HT1080 (cell line): ENCODE measurements around the gene RIMKLA. TPM values are rescaled to one million over a fixed set of nuclear protein-coding genes. Genes with fewer than 3 reads are reported as not detected.

ENCODE experiments used
- DNase-seq: peaks from one replicate; pipeline ENCODE4 v3.0.0-alpha.2; 2015; ENCODE audit warnings: low read depth
- total RNA-seq: library from RNA; depleted of rRNA; stranded (reverse); fragments of >200 nt; shearing (Covaris generic); gene quantifications from 2 replicates; pipeline ENCODE4 v1.2.3, GENCODE V29; 2014

Gene RIMKLA
- total RNA-seq, 1 experiment from 2014 or later = 0.61 TPM

DNA sequence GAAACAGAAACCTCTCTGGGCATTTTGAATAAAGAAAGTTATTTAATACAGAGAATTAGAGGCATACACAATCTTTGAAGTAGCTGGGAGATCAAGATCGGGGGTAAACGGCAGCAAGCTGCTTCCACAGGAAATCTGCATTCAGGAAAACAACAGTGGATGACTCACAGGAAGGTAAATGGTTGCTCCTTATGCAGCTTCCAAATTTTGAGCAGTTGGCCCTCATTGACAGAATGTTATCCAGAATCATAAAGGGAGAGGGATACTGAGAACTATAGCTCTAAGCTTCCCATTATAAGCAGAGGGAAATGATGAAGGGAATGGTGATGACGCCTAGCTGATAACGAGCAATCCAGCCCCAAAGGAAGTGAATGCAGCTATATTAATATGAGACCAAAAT, 46.6 kb downstream of the RIMKLA start:
- peak; percentile 13 for DNase-seq

DNA sequence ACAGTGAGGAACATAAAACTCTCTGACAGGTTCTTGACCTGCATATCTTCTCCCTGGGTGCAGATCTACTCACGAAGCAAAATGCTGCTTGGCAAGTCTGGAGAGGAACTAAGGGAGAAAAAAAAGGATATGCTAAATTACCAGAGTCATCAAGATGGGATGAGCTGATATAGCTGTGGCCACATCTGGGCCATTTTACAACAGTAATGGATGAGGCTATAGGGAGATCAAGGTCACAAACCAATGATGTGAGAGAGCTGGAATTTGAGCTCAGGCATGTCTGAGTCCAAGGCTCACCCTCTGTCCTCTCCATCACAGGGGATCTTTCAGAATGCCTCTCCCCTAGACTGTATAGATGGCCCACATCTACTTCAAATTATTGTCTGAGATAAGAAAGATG, 49.0 kb downstream of the RIMKLA start:
- no peak for DNase-seq

DNA sequence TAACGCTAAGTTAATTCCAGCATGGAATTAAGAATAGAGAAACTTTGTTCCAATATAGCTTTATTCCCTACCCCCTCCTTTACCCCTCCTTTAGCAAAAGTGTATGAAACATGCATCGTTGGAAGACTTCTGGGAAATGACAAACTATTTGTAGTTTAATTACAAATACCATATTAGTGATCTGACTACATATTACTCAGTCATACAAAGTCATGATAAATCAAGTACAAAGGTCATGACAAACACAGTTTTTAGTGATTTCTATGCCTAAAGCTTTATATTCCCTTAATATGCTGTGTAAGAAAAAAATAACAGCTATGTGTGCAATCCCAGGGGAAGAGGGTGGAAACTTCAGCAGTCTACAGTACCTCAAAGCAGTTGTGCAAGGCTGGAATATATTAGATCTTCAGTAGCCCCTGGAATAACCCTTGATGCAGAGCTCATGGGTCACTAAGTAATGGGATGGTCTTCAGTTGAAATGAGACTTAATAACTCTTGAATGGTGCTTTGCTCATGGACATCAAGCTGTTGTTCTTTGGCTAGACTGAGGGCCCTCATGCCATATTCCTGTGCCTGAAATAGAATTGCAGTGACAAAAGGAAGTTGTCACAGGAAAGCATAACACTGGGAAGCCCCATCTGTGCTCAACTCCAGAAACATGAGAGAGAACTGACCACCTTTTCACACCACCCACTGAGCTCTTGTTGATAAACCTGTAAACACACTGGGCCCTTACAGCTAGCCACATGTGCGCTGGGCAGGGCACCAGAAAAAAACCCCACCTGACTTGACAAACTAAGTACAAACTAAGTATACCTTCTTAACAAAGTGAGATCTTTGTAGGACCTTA, 49.9 kb downstream of the RIMKLA start:
- DNase-seq = no peak

DNA sequence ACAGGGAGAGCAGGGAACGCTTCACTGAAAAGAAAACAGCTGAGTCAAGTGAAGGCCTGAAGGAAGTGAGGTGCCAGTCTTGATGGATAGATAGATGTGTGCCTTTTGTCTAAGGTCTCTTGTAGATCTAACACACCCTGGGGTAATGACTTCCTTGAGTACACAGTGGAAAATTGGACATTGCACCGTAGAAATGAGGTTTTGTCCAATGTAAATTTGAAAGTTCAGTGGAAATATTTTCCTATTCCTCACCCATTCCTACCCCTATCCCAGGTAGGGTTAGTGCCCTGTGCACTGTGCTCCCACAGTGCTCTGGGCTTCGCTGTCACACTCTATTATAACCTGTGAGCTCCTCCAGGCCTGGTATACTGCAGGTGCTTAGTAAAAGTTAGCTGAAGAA, 50.9 kb downstream of the RIMKLA start:
- no peak for DNase-seq

DNA sequence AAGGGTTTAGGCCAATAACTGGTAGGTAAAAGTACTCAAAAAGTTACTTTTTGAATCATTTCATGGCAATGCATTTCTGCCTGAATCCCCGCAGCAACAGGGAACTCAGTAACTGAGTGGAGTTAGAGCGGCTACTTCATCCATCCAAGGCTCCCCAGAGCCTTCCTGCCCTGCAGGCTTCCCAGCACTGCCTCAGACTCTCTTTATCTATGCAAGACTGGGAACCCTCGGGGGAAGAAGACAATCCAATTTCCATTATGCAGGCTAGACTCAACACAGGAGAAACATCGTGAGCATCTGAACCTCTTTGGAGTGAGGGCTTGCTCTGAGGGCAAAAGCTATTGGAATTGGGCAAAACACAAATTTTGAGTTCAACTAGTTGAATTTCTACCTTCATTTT, 52.1 kb downstream of the RIMKLA start:
- no peak for DNase-seq

DNA sequence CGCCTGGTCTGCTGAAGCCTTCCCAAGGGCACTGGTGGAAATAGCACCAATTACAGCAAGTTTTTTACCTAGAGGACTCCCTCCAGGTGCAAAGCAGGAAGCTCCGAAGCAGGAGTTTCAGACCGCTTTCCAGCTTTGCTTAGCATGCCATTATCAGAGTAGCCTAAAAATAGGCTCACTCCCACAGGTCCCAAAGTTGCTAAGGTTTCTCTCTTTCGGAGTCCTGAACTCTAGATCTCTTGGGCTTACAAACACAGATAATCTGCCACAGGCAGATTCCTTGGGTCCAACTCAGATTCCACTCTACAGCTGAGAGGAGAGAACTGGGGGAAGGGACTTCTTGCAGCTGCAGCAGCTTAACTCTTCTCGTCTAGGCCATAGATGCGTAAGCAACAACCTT, 52.8 kb downstream of the RIMKLA start:
- no peak for DNase-seq

DNA sequence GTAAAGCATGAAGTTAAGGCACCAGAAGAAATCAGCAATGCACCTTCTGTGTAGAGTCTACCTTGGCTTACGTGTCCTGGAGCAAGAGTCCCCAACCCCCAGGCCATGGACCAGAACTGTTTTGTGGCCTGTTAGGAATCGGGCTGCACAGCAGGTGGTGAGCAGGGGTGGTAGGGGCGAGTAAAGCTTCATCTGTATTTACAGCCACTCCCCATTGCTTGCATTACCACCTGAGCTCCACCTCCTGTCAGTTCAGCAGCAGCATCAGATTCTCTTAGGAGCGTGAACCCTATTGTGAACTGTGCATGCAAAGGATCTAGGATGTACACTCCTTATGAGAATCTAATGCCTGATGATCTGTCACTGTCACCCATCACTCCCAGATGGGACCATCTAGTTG, 53.7 kb downstream of the RIMKLA start:
- DNase-seq = no peak

DNA sequence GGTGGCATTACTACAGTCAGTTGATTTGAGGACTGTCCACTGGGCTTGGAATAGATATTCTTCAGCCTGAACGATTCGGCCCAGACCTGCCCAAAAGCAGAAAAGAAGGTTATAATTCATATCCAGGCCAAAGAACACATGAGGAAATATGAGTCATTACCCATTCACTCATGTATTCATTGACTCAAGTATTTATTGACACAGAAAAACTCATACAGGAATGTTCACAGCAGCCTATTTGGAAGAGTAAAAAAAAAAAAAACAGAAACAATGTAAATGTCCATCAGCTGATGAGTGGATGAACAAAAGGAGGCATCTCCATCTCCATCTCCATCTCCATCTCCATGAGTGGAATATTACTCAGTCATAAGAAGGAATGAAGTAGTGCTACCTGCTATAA, 59.3 kb downstream of the RIMKLA start:
- peak; percentile 87 for DNase-seq

DNA sequence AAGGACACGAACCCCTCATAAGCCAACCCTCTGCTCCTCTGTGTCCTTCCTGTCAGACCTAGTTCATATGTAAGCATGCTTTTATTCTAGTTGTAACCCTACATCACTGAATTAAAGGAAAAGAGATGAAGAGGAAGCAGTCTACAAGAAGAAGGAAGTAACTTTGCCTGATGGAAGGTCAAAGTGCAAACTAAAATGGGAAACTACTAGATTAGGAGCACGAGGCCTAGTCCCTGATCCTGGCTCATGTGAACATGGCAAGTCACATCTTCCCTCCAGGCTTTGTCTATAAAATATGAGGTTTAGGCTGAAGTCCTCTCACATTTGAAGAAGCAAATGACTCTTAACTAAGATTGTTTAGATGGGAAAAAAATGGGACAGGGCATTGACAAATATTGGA, 62.1 kb downstream of the RIMKLA start:
- DNase-seq = no peak

DNA sequence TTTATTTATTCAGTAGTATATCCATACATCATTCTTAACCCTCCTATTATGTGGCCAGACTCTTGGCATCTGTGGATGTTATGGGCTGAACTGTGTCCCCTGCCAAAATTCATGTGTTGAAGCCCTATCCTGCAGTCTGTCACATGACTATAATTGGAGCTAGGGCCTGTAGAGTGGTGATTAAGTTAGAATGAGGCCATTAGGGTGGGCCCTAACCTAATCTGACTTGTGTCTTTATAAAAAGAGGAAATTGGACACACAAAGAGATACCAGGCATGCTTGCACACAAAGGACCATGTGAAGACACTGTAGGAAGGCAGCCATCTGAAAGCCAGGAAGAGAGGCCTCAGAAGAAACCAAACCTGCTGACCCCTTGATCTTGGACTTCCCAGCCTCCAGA, 68.7 kb downstream of the RIMKLA start:
- DNase-seq = no peak

DNA sequence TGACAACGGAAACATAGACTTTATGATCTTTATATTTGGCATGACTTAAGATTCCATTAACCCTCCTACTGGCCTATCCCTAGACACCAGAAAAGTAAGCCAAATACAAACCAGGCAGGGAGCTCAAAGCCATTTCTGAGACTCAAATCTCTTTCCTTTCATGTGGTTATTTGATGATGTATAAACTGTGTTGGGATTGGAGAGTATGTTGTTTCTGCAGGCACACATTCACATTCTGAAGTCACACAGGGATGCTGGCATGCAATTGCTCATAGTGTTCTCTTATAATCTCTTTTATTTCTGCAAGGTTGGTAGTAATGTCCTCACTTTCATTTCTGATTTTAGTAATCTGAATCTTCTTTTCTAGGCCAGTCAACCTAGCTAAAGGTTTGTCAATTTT, 69.5 kb downstream of the RIMKLA start:
- no peak for DNase-seq

DNA sequence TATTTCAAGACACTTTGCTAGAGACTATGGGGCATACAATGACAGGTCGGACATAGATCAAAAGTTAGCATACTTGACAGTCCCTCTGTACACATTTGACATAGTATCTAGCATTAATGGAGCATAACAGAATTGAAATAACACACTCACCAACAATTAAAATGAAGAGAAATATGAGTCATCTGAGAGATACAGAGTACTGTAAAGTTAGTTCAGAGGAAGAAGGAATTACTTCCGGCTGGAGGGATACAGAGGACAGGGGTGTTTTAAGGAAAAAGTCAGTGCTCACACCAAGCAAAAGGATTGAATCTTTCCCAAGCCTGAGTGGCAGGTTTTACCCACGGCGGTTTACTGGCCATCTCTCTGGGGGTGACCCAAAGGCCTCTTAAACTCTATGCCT, 72.8 kb downstream of the RIMKLA start:
- DNase-seq = no peak

DNA sequence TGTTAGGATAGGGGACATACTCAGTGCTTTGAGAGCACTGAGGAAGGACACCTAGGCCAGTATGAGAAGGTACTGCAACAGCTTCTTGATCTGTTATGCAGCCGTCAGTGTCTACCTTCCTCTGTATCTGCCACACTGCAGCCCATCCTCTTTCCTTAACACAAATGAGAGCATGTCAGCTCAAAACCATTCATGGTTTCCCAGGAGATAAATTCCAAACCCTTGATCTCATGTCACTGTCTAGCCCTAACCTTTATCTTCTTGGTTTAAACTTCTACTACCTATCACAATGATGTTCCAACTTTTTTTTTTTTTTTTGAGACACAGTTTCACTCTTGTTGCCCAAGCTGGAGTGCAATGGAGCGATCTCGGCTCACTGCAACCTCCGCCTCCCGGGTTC, 73.8 kb downstream of the RIMKLA start:
- no peak for DNase-seq

DNA sequence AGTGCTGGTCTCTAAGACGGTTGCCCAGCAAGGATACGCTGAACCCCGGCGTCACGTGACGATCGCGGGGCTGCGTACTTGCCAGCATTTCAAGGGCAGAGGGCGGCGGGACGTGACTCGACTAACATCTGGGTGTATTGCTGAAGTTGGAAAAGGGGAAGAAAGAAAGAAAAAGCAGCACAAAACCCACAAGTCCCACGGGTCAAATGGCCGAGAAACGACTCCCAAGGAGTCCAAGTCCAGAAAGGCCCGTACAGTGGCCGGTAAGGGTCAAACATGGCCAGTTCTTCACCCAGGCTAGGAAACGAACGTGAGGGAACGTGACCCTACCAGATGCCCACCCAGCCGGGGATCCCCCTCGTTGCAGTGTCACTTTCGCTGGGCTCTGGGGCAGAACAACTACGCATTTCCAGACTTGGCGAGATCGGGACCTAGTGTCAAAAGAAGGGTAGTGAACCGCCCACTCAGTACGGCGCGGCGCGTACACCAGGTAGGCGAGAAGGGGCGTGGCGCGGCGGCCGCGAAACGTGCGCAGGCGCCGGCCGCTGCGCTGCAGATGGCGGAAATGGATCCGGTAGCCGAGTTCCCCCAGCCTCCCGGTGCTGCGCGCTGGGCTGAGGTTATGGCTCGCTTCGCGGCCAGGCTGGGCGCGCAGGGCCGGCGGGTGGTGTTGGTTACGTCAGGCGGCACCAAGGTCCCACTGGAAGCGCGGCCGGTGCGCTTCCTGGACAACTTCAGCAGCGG, 75.6 kb downstream of the RIMKLA start, which contains the start of the genes PPCS and ZMYND12:
Gene PPCS (plus strand): TSS at position 534 of the 744 bp plus-strand sequence. CDS start 23 bp downstream, at position 557.
Gene ZMYND12 (minus strand): TSS at position 13 of the 744 bp plus-strand sequence. CDS start 25 bp downstream, outside the sequence.
- peak; percentile 77 for DNase-seq

DNA sequence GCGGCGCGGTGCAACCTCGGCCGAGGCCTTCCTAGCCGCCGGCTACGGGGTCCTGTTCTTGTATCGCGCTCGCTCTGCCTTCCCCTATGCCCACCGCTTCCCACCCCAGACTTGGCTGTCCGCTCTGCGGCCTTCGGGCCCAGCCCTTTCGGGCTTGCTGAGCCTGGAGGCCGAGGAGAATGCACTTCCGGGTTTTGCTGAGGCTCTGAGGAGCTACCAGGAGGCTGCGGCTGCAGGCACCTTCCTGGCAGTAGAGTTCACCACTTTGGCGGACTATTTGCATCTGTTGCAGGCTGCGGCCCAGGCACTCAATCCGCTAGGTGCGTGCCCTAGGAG, 76.1 kb downstream of the RIMKLA start:
- no peak for DNase-seq

DNA sequence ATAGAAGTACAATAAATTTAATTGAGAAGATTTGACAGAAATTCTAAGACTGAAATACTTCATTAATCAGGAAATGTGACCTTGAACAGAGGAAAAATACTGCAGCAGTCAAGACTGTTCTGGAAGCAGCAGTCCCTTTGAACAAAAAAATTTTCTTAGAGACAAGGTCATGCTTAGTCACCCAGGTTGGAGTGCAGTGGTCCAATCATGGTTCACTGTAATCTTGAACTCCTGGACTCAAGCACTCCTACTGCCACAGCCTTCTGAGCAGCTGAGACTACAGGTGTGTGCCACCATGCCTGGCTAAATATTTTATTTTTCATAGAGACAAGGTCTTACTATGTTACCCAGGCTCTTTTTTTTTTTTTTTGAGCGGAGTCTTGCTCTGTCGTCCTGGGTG, 80.6 kb downstream of the RIMKLA start:
- no peak for DNase-seq

DNA sequence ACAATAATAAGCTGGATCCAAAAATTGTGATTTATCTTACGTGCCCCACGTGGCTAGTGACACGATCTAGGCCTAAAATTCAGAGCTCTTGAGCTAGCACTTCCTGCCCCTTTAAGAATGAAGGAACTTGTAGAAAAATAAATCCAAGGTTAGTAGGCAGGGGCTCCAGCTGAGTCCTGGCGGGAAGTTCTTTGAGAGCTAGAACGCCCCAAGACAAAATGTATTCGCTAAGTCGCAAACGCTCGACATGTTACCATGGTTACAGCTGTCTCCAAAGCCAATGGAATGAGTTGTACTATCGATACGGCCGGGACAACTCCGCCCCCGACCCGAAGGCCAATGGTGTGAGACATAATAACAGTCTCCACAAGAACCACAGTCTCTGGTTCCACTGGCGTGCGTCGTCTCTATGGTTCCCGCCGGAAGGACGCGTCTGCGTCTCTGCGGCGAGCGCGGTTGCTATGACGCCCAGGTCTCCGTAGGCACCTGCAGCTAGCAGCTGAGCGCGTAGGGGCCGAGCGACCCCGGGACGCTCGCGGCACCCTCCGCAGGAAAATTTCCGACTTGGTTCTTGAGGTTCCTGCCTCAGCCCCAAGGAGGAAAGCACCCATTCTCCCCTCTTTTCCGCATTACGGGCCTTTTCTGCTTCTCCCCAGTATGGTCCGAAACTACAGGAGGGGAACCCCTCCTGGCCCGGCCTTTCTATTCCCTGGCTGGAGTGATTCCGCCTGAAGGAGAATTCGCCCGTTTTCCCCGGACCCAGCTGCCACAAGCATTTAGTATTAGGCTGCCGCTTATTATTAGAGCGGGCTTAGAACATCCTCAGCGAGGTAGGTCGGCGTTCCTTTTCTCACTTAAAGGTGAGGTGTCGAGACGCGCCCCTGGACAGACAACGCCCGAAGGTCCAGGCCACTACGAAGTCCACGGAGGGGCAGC, 82.5 kb downstream of the RIMKLA start, which contains the start of gene CCDC30:
Gene CCDC30 (plus strand): TSS at position 459 of the 936 bp plus-strand sequence. CDS start 17,266 bp downstream, outside the sequence.
- peak; percentile 94 for DNase-seq

DNA sequence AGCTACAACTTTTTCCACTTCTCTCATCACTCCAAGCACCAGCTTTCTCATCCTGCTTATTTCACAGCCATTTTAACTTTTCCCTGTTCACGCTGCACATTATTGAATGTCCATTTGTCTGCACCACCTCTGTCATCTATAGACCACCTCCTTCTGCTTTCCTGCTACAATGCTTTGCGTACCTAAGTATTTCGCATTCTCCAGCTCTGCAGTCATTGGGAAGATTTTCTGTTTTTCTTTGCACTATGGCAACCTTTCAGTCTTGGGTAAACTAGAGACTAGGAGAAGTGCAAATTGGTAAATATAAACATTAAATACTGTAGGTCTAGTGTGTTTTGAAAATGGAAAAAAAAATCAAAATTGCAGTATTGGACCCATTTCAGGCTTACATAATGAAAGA, 83.3 kb downstream of the RIMKLA start:
- no peak for DNase-seq

DNA sequence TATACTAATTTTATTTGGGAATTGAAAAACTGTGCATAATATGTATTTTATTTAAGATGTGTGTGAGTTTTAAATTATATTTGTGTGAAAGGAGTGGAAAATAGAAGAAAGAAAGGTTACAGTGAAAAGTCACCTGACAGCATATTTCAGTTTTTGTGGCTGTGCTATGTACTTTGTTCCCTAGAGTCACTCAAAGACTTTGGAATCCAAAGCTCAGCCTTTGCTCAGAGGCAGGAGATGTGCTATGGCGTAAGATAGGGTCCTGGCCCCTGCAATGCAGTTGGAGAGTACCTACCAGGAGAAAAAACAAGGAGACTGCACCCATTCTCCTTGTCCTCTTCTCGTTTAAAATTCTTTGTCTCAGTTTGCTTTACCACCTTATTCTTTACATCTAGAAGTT, 85.4 kb downstream of the RIMKLA start:
- no peak for DNase-seq

DNA sequence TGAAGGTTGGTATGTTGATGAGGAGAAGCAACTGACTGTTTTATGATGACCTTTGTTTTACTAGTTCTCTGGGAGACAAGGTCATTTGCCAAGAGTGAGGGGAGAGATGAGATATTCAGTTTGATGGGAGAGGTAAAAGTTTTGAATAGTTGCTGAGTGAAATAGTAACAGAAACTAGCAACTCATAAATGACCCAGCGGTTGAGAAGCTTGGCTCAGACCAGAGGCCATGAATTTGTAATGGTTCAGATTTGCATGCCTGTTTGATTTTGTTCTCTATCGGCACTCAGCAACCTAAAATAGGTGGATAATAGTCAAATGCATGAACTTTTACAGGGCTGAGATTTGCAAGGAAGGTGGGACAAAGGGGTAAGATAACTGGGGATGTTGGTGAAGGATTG, 89.1 kb downstream of the RIMKLA start:
- DNase-seq = no peak
